GM18907 (cell line): ENCODE data around the gene TRPC3.

Experiments
- ATAC-seq: cut with Tn5 transposase; IDR thresholded peaks from one replicate; pipeline ENCODE4 v1.9.1; 2021; ENCODE audit warnings: mild to moderate bottlenecking, moderate library complexity; ENCODE audit not compliant: unreplicated experiment

Gene TRPC3

GRCh38 chr4:121877041-121877773 lies 74.7 kb downstream of the TRPC3 start:
- ATAC-seq = no peak

GRCh38 chr4:121876070-121876469 lies 75.8 kb downstream of the TRPC3 start:
- no peak for ATAC-seq

- ATAC-seq = no peak
Measured at GRCh38 chr4:121875652-121876051, 76.2 kb downstream of the TRPC3 start.

- no peak for ATAC-seq
Measured at GRCh38 chr4:121873604-121874003, 78.3 kb downstream of the TRPC3 start.

GRCh38 chr4:121869841-121870822 lies 81.7 kb downstream of the TRPC3 start, which contains the start of gene BBS7:
BBS7 (minus strand) TSS chr4:121870474; CDS start chr4:121870313, 161 bp downstream.
- peak; percentile 100 for ATAC-seq

- ATAC-seq = no peak
Measured at GRCh38 chr4:121863799-121864198, 88.1 kb downstream of the TRPC3 start.

GRCh38 chr4:121861426-121861825 lies 90.4 kb downstream of the TRPC3 start:
- no peak for ATAC-seq

GRCh38 chr4:121860121-121860520 lies 91.7 kb downstream of the TRPC3 start:
- ATAC-seq = no peak

- ATAC-seq = no peak
Measured at GRCh38 chr4:121851354-121851753, 100.5 kb downstream of the TRPC3 start.

GRCh38 chr4:121846662-121847061 lies 105.2 kb downstream of the TRPC3 start:
- no peak for ATAC-seq

- no peak for ATAC-seq
Measured at GRCh38 chr4:121842862-121843261, 109.0 kb downstream of the TRPC3 start.

GRCh38 chr4:121838136-121838535 lies 113.7 kb downstream of the TRPC3 start:
- ATAC-seq = no peak

- no peak for ATAC-seq
Measured at GRCh38 chr4:121829511-121829910, 122.3 kb downstream of the TRPC3 start.
